K562 treated with DMSO at 1 percent for 12 hours (cell line): ENCODE data around the gene CEP57L1. TPM values are rescaled to one million over a fixed set of nuclear protein-coding genes. Genes with fewer than 3 reads are reported as not detected.

Experiments used
- total RNA-seq: library from RNA; unstranded; fragments of 300-600 nt; gene quantifications from 2 replicates; pipeline ENCODE4 v1.2.3, GENCODE V29; 2022; ENCODE audit not compliant: insufficient read depth

Gene CEP57L1
- 11.9 and 30.4 TPM in 2 replicates for total RNA-seq

GRCh38 chr6:109095036-109095834 is at the start of gene CEP57L1:
CEP57L1 (plus strand) TSS chr6:109095507; CDS start chr6:109145222, 49,715 bp downstream.

GRCh38 chr6:109094416-109095035 is 781 bp upstream of the CEP57L1 start, which contains the start of gene SESN1:
SESN1 (minus strand) TSS chr6:109094846; CDS start chr6:109094073, 773 bp downstream.

Other genes with a start within 250 kb of the CEP57L1 start
- gene ARMC2, start 247.1 kb upstream of the CEP57L1 start, total RNA-seq, result 1.7 TPM in 1 of 2 replicates, not detected in the other
- 4.1 and 10.9 TPM in 2 replicates for gene SESN1, start 661 bp upstream of the CEP57L1 start, total RNA-seq